Activated CD8-positive, alpha-beta memory T cell treated with anti-CD3 and anti-CD28 coated beads for 4 hours (primary cell): ENCODE results near the gene CTCFL.
"Not testable (repeated sequence)": the region's sequence is repeated elsewhere in the genome, so short reads cannot be mapped to it uniquely, and the experiment has no call there.

ENCODE experiments used
- DNase-seq, 2 donors: peaks; one replicate each; pipeline ENCODE4 v3.0.0-alpha.2; 2020; ENCODE audit warnings: low read depth in 2 of 2

CTCFL gene

GRCh38 chr20:57507477-57507876 is 17.5 kb downstream of the CTCFL start:
- no peak for DNase-seq

- no peak for DNase-seq
Observed at GRCh38 chr20:57505979-57506378, 19.0 kb downstream of the CTCFL start.

GRCh38 chr20:57504411-57504810 is 20.5 kb downstream of the CTCFL start:
- no peak for DNase-seq

- no peak for DNase-seq
Observed at GRCh38 chr20:57503035-57503658, 21.8 kb downstream of the CTCFL start.

GRCh38 chr20:57502336-57502700 is 22.6 kb downstream of the CTCFL start:
- no peak for DNase-seq

- no peak for DNase-seq
Observed at GRCh38 chr20:57501461-57502335, 23.2 kb downstream of the CTCFL start.

- no peak for DNase-seq
Observed at GRCh38 chr20:57500962-57501361, 24.0 kb downstream of the CTCFL start.

- DNase-seq = no peak
Observed at GRCh38 chr20:57500235-57500634, 24.7 kb downstream of the CTCFL start.

GRCh38 chr20:57499676-57500075 is 25.3 kb downstream of the CTCFL start:
- DNase-seq = no peak

GRCh38 chr20:57498425-57499400 is 26.2 kb downstream of the CTCFL start:
- no peak for DNase-seq

GRCh38 chr20:57496592-57496991 is 28.3 kb downstream of the CTCFL start:
- DNase-seq = no peak

- DNase-seq = no peak
Observed at GRCh38 chr20:57495978-57496377, 29.0 kb downstream of the CTCFL start.

- DNase-seq = no peak
Observed at GRCh38 chr20:57493091-57493615, 31.8 kb downstream of the CTCFL start.

GRCh38 chr20:57491373-57491772 is 33.6 kb downstream of the CTCFL start:
- no peak for DNase-seq

- not testable (repeated sequence) for DNase-seq
Observed at GRCh38 chr20:57488277-57488676, 36.7 kb downstream of the CTCFL start.

GRCh38 chr20:57485770-57486169 is 39.2 kb downstream of the CTCFL start:
- no peak for DNase-seq

GRCh38 chr20:57484772-57485171 is 40.2 kb downstream of the CTCFL start:
- DNase-seq = no peak

- no peak for DNase-seq
Observed at GRCh38 chr20:57483287-57484050, 41.5 kb downstream of the CTCFL start.

- no peak for DNase-seq
Observed at GRCh38 chr20:57482796-57483195, 42.1 kb downstream of the CTCFL start.

GRCh38 chr20:57482148-57482547 is 42.8 kb downstream of the CTCFL start:
- DNase-seq = no peak

- DNase-seq = no peak
Observed at GRCh38 chr20:57481281-57481711, 43.6 kb downstream of the CTCFL start.
